H1 (cell line): Measurements from ENCODE around the gene DLG5. TPM values are rescaled to one million over a fixed set of nuclear protein-coding genes. Genes with fewer than 3 reads are reported as not detected.

Experiments used
- CTCF ChIA-PET: fragments of 300-600 bp; sonication (Branson Sonifier 250); formaldehyde crosslinking; loops from one replicate; lab custom pipeline; 2021; ENCODE audit not compliant: partially characterized antibody; lab: Charles Lee
- POLR2A ChIA-PET: fragments of 300-600 bp; sonication (Branson Sonifier 250); formaldehyde crosslinking; loops from one replicate; lab custom pipeline; 2021; ENCODE audit warnings: inconsistent platforms; ENCODE audit not compliant: partially characterized antibody; lab: Charles Lee
- DNase-seq, 2 experiments: peaks; one replicate each; pipeline versions ENCODE4 v3.0.0 to v3.0.0-alpha.2; 2010 to 2022; ENCODE audit warnings: low spot score in 2 of 2, low read depth in 1 of 2, mixed read lengths in 1 of 2
- FAIRE-seq: peaks from 2 replicates; lab custom pipeline; 2011; peaks lifted over from hg19 to GRCh38; lab: Jason Lieb, UNC
- H2AFZ ChIP-seq: 2 replicates; pipeline ENCODE4 v1.8.1; 2012; ENCODE audit warnings: low read length, inconsistent platforms
- H2AK5ac ChIP-seq: 2 replicates; pipeline ENCODE4 v1.6.1; 2013; ENCODE audit warnings: low read depth, low read length
- H2BK120ac ChIP-seq: replicated peaks from 2 replicates; pipeline ENCODE3; 2013; ENCODE audit warnings: low read depth, low read length, inconsistent platforms
- H2BK12ac ChIP-seq: 2 replicates; pipeline ENCODE4 v1.6.1; 2013; ENCODE audit warnings: low read depth, low read length
- H2BK15ac ChIP-seq: 2 replicates; pipeline ENCODE4 v1.6.1; 2013; ENCODE audit warnings: low read length
- H2BK20ac ChIP-seq: 2 replicates; pipeline ENCODE4 v1.6.1; 2013; ENCODE audit warnings: low read length
- H2BK5ac ChIP-seq: 2 replicates; pipeline ENCODE4 v1.6.1; 2013; ENCODE audit warnings: low read depth, low read length
- H3K14ac ChIP-seq: 2 replicates; pipeline ENCODE4 v1.6.1; 2013; ENCODE audit warnings: inconsistent platforms; ENCODE audit not compliant: insufficient read length
- H3K18ac ChIP-seq: 2 replicates; pipeline ENCODE4 v1.6.1; 2013; ENCODE audit warnings: low read length; ENCODE audit errors: extremely low read depth
- H3K23ac ChIP-seq: 2 replicates; pipeline ENCODE4 v1.6.1; 2013; ENCODE audit warnings: inconsistent platforms; ENCODE audit not compliant: insufficient read length
- H3K23me2 ChIP-seq: 2 replicates; pipeline ENCODE4 v1.6.1; 2013; ENCODE audit warnings: low read depth, low read length
- H3K27ac ChIP-seq: 2 replicates; pipeline ENCODE4 v1.6.1; 2011; ENCODE audit warnings: low read depth, low read length, inconsistent platforms
- H3K27me3 ChIP-seq, 4 experiments: replicated peaks in 1 of 4; 1 replicate in 1 of 4; 2 replicates in 3 of 4; pipeline versions ENCODE4 v1.6.1 to v1.8.1; 2011 to 2013; ENCODE audit warnings: low read length in 3 of 4, mild to moderate bottlenecking in 3 of 4, inconsistent platforms in 2 of 4, mixed read lengths in 2 of 4, moderate library complexity in 1 of 4; ENCODE audit not compliant: control insufficient read depth in 3 of 4, insufficient read depth in 3 of 4; ENCODE audit errors: extremely low read depth in 1 of 4
- H3K36me3 ChIP-seq, 4 experiments: 2 replicates each; pipeline versions ENCODE4 v1.6.1 to v1.8.1; 2011 to 2013; ENCODE audit warnings: mild to moderate bottlenecking in 4 of 4, low read length in 3 of 4, moderate library complexity in 2 of 4, control low read depth in 1 of 4, inconsistent platforms in 1 of 4; ENCODE audit not compliant: insufficient read depth in 4 of 4, control insufficient read depth in 2 of 4
- H3K4ac ChIP-seq: replicated peaks from 2 replicates; pipeline ENCODE3; 2013; ENCODE audit warnings: low read length, low read depth, mixed read lengths, inconsistent platforms; ENCODE audit not compliant: insufficient read length
- H3K4me1 ChIP-seq, 4 experiments: replicated peaks in 1 of 4; 1 replicate in 1 of 4; 2 replicates in 3 of 4; pipeline versions ENCODE4 v1.6.1 to v1.8.1; 2011 to 2013; ENCODE audit warnings: low read length in 3 of 4, inconsistent platforms in 2 of 4, mixed read lengths in 1 of 4; ENCODE audit not compliant: insufficient read depth in 4 of 4, control insufficient read depth in 3 of 4
- H3K4me2 ChIP-seq, 2 experiments: 2 replicates each; pipeline versions ENCODE4 v1.6.1 to v1.8.1; 2011 to 2013; ENCODE audit warnings: low read depth in 2 of 2, low read length in 2 of 2, control low read depth in 1 of 2, inconsistent platforms in 1 of 2, mild to moderate bottlenecking in 1 of 2; ENCODE audit not compliant: insufficient read depth in 1 of 2
- H3K4me3 ChIP-seq, 4 experiments: fragments of 200-600, 300-600 bp in 1 of 4; sonication (generic), shearing (Covaris generic), sonication (Bioruptor Twin) in 1 of 4; 2 replicates each; pipeline versions ENCODE4 v1.5.1 to v1.8.1; 2011 to 2016; ENCODE audit warnings: low read length in 4 of 4, low read depth in 3 of 4, control low read depth in 2 of 4, inconsistent platforms in 2 of 4, mild to moderate bottlenecking in 2 of 4, mixed read lengths in 1 of 4, moderate library complexity in 1 of 4; ENCODE audit not compliant: insufficient read depth in 2 of 4; ENCODE audit errors: extremely low read depth in 1 of 4
- H3K56ac ChIP-seq: replicated peaks from 2 replicates; pipeline ENCODE3; 2013; ENCODE audit warnings: low read depth, mild to moderate bottlenecking, mixed read lengths, low read length, inconsistent platforms; ENCODE audit not compliant: insufficient read length
- H3K79me1 ChIP-seq: 2 replicates; pipeline ENCODE4 v1.6.1; 2013; ENCODE audit warnings: low read depth, low read length, control low read depth
- H3K79me2 ChIP-seq, 2 experiments: 2 replicates each; pipeline versions ENCODE4 v1.6.1 to v1.8.1; 2012 to 2013; ENCODE audit warnings: low read length in 2 of 2, mild to moderate bottlenecking in 2 of 2, inconsistent platforms in 1 of 2; ENCODE audit not compliant: insufficient read depth in 2 of 2, control insufficient read depth in 1 of 2
- H3K9ac ChIP-seq, 4 experiments: replicated peaks in 1 of 4; 1 replicate in 1 of 4; 2 replicates in 3 of 4; pipeline versions ENCODE4 v1.6.1 to v1.8.1; 2011 to 2013; ENCODE audit warnings: low read depth in 3 of 4, low read length in 3 of 4, control low read depth in 2 of 4, mild to moderate bottlenecking in 2 of 4, moderate library complexity in 2 of 4, inconsistent platforms in 1 of 4; ENCODE audit errors: extremely low read depth in 1 of 4
- H3K9me3 ChIP-seq, 2 experiments: 2 replicates each; pipeline versions ENCODE4 v1.6.1 to v1.8.1; 2012 to 2013; ENCODE audit warnings: mild to moderate bottlenecking in 2 of 2, moderate library complexity in 2 of 2, control low read depth in 1 of 2, inconsistent platforms in 1 of 2, low read depth in 1 of 2, low read length in 1 of 2, mixed read lengths in 1 of 2; ENCODE audit not compliant: insufficient read depth in 2 of 2
- H4K20me1 ChIP-seq, 2 experiments: replicated peaks in 1 of 2; 2 replicates each; pipeline versions ENCODE3 to v1.8.1; 2011 to 2013; ENCODE audit warnings: inconsistent platforms in 2 of 2, low read length in 2 of 2, mild to moderate bottlenecking in 1 of 2; ENCODE audit not compliant: insufficient read depth in 2 of 2, control insufficient read depth in 1 of 2
- H4K5ac ChIP-seq: 2 replicates; pipeline ENCODE4 v1.6.1; 2013; ENCODE audit warnings: low read length, low read depth, mixed read lengths, inconsistent platforms; ENCODE audit not compliant: insufficient read length
- H4K8ac ChIP-seq: 2 replicates; pipeline ENCODE4 v1.8.0; 2013; ENCODE audit warnings: mild to moderate bottlenecking, moderate library complexity, low read length, inconsistent platforms; ENCODE audit not compliant: insufficient read depth; ENCODE audit errors: extremely low read depth
- H4K91ac ChIP-seq: replicated peaks from 2 replicates; pipeline ENCODE3; 2013; ENCODE audit warnings: low read length, mixed read lengths, inconsistent platforms; ENCODE audit not compliant: insufficient read length
- CHD1 ChIP-seq: IDR thresholded peaks from 2 replicates; pipeline ENCODE4 v1.6.1; 2012; ENCODE audit warnings: low read depth, low read length, improper control_type of control experiment
- EZH2 ChIP-seq: fragments of 200-600 bp; sonication (generic); IDR thresholded peaks from 2 replicates; pipeline ENCODE4 v1.7.1; 2012; ENCODE audit warnings: low read depth, mild to moderate bottlenecking, moderate library complexity, low read length, inconsistent platforms; ENCODE audit not compliant: severe bottlenecking
- KDM5A ChIP-seq: fragments of 200-600 bp; IDR thresholded peaks from 2 replicates; pipeline ENCODE4 v1.7.1; 2012; ENCODE audit warnings: mild to moderate bottlenecking, low read length, inconsistent platforms, mixed read lengths
- PHF8 ChIP-seq: fragments of 200-600 bp; sonication (generic); conservative IDR thresholded peaks from 2 replicates; pipeline ENCODE4 v1.7.1; 2012; ENCODE audit warnings: low read depth, mild to moderate bottlenecking, inconsistent platforms, low read length, moderate library complexity
- POLR2AphosphoS5 ChIP-seq: IDR thresholded peaks from 2 replicates; pipeline ENCODE4 v1.6.1; 2011; ENCODE audit warnings: low read depth, low read length
- RFX5 ChIP-seq: IDR thresholded peaks from 2 replicates; pipeline ENCODE4 v1.6.1; 2011; ENCODE audit warnings: low read depth, low read length, improper control_type of control experiment, borderline replicate concordance
- SIX5 ChIP-seq: IDR thresholded peaks from 2 replicates; pipeline ENCODE4 v1.6.1; 2011; ENCODE audit warnings: mild to moderate bottlenecking, low read depth, low read length
- SRF ChIP-seq: IDR thresholded peaks from 2 replicates; pipeline ENCODE4 v1.6.1; 2011; ENCODE audit warnings: mild to moderate bottlenecking, low read depth, low read length, moderate library complexity
- TBP ChIP-seq: IDR thresholded peaks from 2 replicates; pipeline ENCODE4 v1.6.1; 2011; ENCODE audit warnings: low read depth, low read length, improper control_type of control experiment
- TCF12 ChIP-seq: IDR thresholded peaks from 2 replicates; pipeline ENCODE4 v1.6.1; 2011; ENCODE audit warnings: low read depth, mild to moderate bottlenecking, low read length
- WGBS, 2 experiments: shearing (Covaris generic) in 1 of 2; methylation state at CpG; one replicate each; pipeline versions ENCODE4 v1.1.6 to v1.1.7; 2013 to 2015; ENCODE audit warnings: low lambda C conversion rate in 2 of 2, mixed read lengths in 2 of 2, inconsistent platforms in 1 of 2, low coverage in 1 of 2, missing lambda C conversion rate in 1 of 2; ENCODE audit not compliant: insufficient replicate concordance in 2 of 2, insufficient coverage in 1 of 2, insufficient read length in 1 of 2; ENCODE audit errors: extremely low coverage in 1 of 2, missing lambda C conversion rate in 1 of 2; 5-methylcytosine and 5-hydroxymethylcytosine counted together
- polyA plus RNA-seq, 7 experiments: library from polyadenylated mRNA; depleted of rRNA in 3 of 7; stranded (reverse) in 5 of 7; unstranded in 2 of 7; fragments of >200 nt in 5 of 7; fragments of 200-250 nt in 2 of 7; gene quantifications; 1 replicate in 5 of 7; 2 replicates in 1 of 7; 4 replicates in 1 of 7; pipeline versions ENCODE4 v1.2.1 to v1.2.3, GENCODE V29; 2011 to 2013; ENCODE audit warnings: missing spikeins in 2 of 7, mixed read lengths in 2 of 7
- total RNA-seq: library from RNA; stranded (reverse); fragmentation: NEBNext Ultra II Directional; extraction: Animal tissue kit (Norgen Biotek cat#: 25700); gene quantifications from 2 replicates; pipeline ENCODE4 v1.2.1, GENCODE V29; 2021
- TF ChIP-seq, protein P1 (sequence below): IDR thresholded peaks from 2 replicates; pipeline ENCODE4 v1.6.1; 2012; ENCODE audit warnings: inconsistent platforms

DLG5 gene
- total and polyA plus RNA-seq, 2 of the 8 experiments (the other 6 are each of a cell fraction or from before 2014, with no cell fraction given): 15.6 to 71.4 TPM

DNA sequence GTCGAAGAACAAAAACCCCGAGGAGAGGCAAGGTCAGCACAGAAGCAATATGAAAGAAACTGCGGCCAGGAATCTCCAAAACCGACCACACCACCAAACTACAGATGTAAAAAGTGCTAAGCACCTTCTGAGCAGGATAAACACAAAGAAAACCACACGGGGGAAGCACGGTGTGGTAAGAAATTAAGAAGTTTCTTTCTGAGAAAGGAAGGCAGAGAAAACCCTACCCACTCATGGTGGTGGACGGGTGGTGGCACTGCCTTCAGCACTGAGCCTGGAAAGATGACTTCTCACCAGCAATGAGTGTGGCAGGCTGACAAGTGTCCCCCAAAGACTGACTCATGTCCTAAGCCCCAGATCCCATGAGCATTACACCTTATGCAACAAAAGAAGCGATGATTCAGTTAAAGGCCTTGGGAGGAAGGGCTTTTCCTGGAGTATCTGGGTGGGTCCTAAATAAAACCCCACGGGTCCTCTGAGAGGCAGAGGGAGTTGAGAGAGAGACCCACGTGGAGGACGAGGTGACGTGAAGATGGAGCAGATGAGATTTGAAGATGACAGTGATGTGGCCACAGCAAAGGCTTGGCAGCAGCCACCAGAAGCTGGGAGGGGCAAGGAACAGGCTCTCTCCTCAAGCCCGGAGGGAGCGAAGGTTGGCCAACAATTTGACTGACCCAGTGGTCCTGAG is 124.9 kb downstream of the DLG5 start:
- H2BK15ac ChIP-seq: no peak overlapping the region
- H2AFZ ChIP-seq: no peak overlapping the region
- H4K20me1 ChIP-seq: no peaks in the 10 kb centered on the region
- ChIA-PET CTCF (no interaction called here), POLR2A (no interaction called here)
- no peak overlapping the region for H3K14ac ChIP-seq
- 88% methylated on average over 14 of the region's 14 CpGs; no CpG with 5 or more reads in 1 of the 2 experiments for WGBS, 2 experiments
- peak overlapping the region; percentile 12 to 56; a peak in 2 of 4 replicates for H3K4me2 ChIP-seq
- H4K5ac ChIP-seq: no peak overlapping the region
- no peak for FAIRE-seq
- peaks cover 4 to 14% (median 8%) of the 10 kb centered on the region in 4 experiments; a peak in 5 of 7 replicates for H3K4me1 ChIP-seq
- no peak overlapping the region for H2BK120ac ChIP-seq
- no peaks in the 10 kb centered on the region; the same call in 1 of the 2 replicates for H3K79me1 ChIP-seq
- no peak overlapping the region; the same call in 1 of the 2 replicates for H2AK5ac ChIP-seq
- H2BK12ac ChIP-seq: peak overlapping the region; percentile 62; the same call in 1 of the 2 replicates
- H3K27me3 ChIP-seq: no peaks in the 10 kb centered on the region
- H3K79me2 ChIP-seq: no peaks in the 10 kb centered on the region
- peak overlapping the region; percentile 93; the same call in 1 of the 2 replicates for H2BK20ac ChIP-seq
- H3K18ac ChIP-seq: peak overlapping the region; percentile 71; the same call in 1 of the 2 replicates
- no peak for DNase-seq
- no peak overlapping the region for H3K56ac ChIP-seq
- H3K27ac ChIP-seq: no peak overlapping the region
- H2BK5ac ChIP-seq: peak overlapping the region; percentile 74
- peak overlapping the region; percentile 10 for H3K4ac ChIP-seq
- H3K9me3 ChIP-seq: no peaks in the 10 kb centered on the region
- no peak overlapping the region for H4K8ac ChIP-seq
- H3K9ac ChIP-seq: no peak overlapping the region
- peak overlapping the region; percentile 58 for H4K91ac ChIP-seq
- H3K4me3 ChIP-seq: no peak overlapping the region
- peaks cover 5 to 36% (median 16%) of the 10 kb centered on the region in 4 experiments; a peak in 6 of 8 replicates for H3K36me3 ChIP-seq
- H3K23ac ChIP-seq: no peak overlapping the region
- H3K23me2 ChIP-seq: no peaks in the 10 kb centered on the region
- TF ChIP-seq TBP: no peak
- no peak for TF ChIP-seq SRF
- no peak for TF ChIP-seq RFX5
- TF ChIP-seq, protein P1, sequence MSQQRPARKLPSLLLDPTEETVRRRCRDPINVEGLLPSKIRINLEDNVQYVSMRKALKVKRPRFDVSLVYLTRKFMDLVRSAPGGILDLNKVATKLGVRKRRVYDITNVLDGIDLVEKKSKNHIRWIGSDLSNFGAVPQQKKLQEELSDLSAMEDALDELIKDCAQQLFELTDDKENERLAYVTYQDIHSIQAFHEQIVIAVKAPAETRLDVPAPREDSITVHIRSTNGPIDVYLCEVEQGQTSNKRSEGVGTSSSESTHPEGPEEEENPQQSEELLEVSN: no peak
- no peak for TF ChIP-seq TCF12
- TF ChIP-seq KDM5A: no peak
- TF ChIP-seq SIX5: no peak
- no peak for TF ChIP-seq EZH2
- TF ChIP-seq CHD1: no peak
- TF ChIP-seq PHF8: no peak
- TF ChIP-seq POLR2AphosphoS5: no peak
